T-helper 1 cell treated with Interleukin-12 subunit alpha and Interleukin-12 subunit beta and Interleukin-4 antibody, amounts not matched to agents 30 ng/mL and 1 ng/mL, for 36 hours (primary cell): ENCODE measurements around the gene FAM117A. TPM values are rescaled to one million over a fixed set of nuclear protein-coding genes. Genes with fewer than 3 reads are reported as not detected.
"Not testable (repeated sequence)": the region's sequence is repeated elsewhere in the genome, so short reads cannot be mapped to it uniquely, and the experiment has no call there.

ENCODE experiments used
- intact Hi-C: fragments of 100-400 bp; cut with micrococcal nuclease; formaldehyde crosslinking; loops from one replicate; pipeline ENCODE4 v1.15.1; 2024
- total RNA-seq: library from RNA; stranded (reverse); gene quantifications from 2 replicates; pipeline ENCODE4 v1.2.3, GENCODE V29; 2022

FAM117A gene
- total RNA-seq, 1 donor from 2014 or later, result 48.9 TPM

- intact Hi-C loops, result loop anchor here (2.0 kb wide), 1 partner anchor 109 kb away; no protein-coding TSS in a partner anchor
These were observed 22.2 kb downstream of the FAM117A start for GRCh38 chr17:49741692-49742076.

GRCh38 chr17:49741009-49741691 lies 22.8 kb downstream of the FAM117A start:
- intact Hi-C loops, result loop anchor here (2.0 kb wide), 1 partner anchor 110 kb away; no protein-coding TSS in a partner anchor

- intact Hi-C loops, result loop anchor here (1.0 to 2.0 kb wide), 8 partner anchors 9 to 547 kb away; partner anchors contain the start of genes FAM117A, KAT7, SPOP and ZNF652
These were observed 24.2 kb downstream of the FAM117A start for GRCh38 chr17:49739641-49740271.

- intact Hi-C loops, result loop anchor here (1.0 to 2.0 kb wide), 7 partner anchors 10 to 546 kb away; partner anchors contain the start of genes FAM117A, KAT7, SPOP and ZNF652
These were observed 25.3 kb downstream of the FAM117A start for GRCh38 chr17:49738456-49739163.

DNA sequence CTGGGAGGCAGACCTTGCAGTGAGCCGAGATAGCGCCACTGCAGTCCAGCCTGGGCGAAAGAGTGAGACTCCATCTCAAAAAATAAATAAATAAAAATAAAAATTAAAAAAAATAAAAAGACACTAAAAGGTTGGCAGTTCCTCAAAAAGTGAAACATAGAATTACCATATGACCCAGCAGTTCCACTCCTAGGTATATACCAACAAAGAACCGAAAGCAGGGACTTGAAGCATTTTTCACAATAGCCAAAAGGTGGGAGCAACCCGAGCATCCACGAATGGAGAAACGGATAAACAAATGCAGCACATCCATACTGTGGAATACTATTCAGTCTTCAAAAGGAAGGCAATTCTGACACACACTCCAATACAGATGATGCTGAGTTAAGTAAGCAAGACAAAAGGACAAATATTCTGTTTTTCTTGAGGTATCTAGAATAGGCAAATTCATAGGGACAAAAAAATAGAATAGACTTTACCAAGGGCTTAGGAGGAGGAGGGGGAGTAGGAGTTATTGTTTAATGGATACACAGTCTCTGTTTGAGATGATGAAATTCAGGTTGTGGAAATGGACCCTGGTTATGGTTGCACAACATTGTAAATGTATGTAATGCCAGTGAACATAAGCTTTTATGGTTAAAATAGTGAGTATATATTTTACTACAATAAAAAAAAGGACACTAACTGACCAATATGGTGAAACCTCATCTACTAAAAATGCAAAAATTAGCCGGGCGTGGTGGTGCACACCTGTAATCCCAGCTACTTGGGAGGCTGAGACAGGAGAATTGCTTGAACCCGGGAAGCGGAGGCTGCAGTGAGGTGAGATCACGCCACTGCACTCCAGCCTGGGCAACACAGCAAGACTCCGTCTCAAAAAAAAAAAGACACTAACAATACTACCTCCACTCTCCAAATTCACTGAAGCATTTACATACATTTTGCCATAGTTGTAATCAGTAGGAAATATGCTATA lies 29.1 kb downstream of the FAM117A start:
- intact Hi-C loops, result no loop called here

- intact Hi-C loops, result no loop called here
These were observed 32.5 kb downstream of the FAM117A start for GRCh38 chr17:49731435-49731831.

DNA sequence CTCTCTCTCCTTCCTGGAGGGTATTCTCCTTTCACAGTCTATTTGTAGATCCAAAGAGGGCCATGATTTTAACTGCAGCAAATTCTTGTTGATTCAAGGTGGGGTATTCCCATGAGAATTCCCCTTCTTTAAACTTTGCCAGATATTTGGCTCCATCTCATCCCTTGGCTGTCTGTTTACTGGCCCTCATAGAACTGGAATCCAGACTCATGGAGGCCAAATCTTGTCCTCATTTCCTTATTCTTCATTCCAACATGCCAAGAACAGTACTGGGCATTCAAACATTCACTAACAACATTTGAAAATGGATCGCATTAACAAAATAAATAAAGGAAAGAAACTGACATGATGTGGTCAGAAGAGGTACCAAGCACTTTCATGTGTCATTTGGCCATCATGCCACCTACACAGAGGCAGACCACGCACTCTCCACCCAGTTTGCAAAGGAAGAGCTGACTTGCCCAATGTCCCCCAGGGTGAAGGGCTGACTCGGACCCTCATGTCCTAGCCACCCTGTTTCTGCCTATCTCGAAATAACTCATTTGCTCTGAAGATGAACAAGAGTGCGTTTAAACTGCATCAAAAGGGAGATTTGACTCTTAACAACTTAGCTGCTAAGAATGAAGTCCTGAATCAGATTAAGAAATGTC lies 33.0 kb downstream of the FAM117A start:
- intact Hi-C loops, result no loop called here

GRCh38 chr17:49730078-49730784 lies 33.7 kb downstream of the FAM117A start:
- intact Hi-C loops, result no loop called here

GRCh38 chr17:49729069-49729468 lies 34.9 kb downstream of the FAM117A start:
- intact Hi-C loops, result no loop called here

DNA sequence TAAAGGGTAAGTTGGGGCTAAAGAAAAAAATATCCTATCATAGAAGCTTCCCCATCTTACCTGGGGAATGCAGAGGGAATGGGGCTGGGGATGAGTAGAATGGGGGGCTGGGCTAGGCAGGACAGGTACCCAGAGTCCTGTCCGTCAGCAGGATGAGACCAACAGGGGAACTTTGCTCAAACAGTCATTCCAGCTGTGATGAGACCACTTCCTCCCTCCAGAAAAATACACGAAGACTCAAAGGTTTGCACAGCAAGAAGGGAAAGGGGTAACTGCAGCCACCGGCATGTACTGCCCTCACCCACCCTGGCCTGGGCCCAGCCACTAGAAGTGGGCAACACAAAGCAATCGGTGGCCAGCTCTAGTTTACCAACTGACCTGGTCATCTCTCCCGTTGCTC lies 35.5 kb downstream of the FAM117A start:
- intact Hi-C loops, result no loop called here

GRCh38 chr17:49727380-49727779 lies 36.6 kb downstream of the FAM117A start:
- intact Hi-C loops, result no loop called here

DNA sequence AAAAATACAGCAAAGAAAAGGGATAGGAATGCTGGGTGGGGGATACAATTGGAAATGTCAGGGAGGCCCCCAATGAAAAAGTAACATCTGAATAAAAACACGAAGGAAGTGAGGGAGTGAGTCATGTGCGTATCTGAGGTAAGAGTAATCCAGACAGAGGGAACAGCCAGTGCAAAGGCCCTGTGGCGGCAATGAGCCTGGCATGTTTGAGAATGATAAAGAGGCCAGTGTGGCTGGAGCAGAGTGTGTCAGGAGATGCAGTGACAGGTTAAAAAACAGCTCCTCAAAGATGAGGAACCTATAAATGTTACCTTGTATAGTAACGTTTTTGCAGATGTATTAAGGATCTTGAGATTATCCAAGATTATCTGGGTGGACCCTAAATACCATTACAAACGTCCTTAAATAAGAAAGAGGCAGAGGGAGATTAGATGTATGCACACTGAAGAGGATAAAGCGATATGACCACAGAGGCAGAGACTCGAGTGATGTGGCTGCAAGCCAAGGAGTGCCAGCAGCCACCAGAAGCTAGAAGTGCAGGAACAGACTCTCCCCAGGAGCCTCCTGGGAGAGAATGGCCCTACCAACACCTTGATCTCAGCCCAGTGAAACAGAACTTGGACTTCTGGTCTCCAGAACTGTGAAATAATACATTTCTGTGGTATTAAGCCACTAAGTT lies 38.3 kb downstream of the FAM117A start:
- intact Hi-C loops, result no loop called here

GRCh38 chr17:49724552-49724951 lies 39.4 kb downstream of the FAM117A start:
- intact Hi-C loops, result not testable (repeated sequence)

DNA sequence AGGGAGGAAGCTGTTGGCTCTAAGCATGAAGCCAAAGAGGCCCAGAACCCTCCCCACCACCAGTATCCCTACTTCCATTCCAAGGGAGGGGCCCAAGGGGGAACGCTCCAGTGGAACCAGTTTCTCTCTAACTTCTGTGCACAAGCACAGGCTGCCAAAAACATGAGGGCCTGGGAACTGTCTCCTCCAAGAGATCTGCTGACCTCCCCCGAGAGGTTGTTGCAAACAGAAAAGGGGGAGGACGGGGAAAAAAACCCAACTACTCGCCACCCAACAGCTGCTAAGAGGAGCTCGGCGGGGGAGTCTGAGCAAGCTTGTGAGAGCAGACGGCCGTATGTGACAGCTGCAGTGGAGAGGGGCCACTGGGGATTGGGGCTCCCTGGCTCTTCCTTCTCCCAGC lies 40.5 kb downstream of the FAM117A start:
- intact Hi-C loops, result no loop called here

- intact Hi-C loops, result no loop called here
These were observed 41.9 kb downstream of the FAM117A start for GRCh38 chr17:49722066-49722465.

DNA sequence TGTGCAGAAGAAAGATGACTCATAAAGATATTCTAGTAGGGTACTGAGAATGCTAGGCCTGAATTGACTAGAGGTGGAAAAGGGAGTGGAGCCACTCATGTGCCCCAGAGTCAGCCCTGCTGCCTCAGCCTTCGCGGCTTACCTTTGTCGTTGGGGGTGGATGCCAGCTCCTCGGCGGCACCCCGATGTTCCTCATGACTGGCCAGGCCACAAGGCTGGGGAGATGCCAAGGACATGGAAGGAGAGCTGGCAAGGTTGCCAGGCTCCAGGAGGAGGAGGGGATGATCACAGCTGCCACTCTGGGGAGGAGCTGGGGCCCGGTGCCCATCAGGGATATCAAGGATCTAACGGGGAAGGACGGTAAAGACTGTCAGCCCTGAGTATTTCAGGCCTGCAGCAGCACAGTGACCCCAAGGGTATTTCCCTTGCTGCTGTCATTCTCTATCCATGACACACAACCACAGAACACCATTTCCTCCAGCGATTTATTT lies 46.5 kb downstream of the FAM117A start:
- intact Hi-C loops, result loop anchor here (1.0 kb wide), 1 partner anchor 9 kb away; no protein-coding TSS in a partner anchor

- intact Hi-C loops, result loop anchor here (1.0 kb wide), 1 partner anchor 9 kb away; no protein-coding TSS in a partner anchor
These were observed 47.1 kb downstream of the FAM117A start for GRCh38 chr17:49716668-49717364.

- intact Hi-C loops, result no loop called here
These were observed 48.1 kb downstream of the FAM117A start for GRCh38 chr17:49715717-49716279.
